NB4 (cell line): ENCODE measurements around the gene USP54.

ENCODE experiments used
- MYC ChIP-seq: IDR thresholded peaks from 2 replicates; pipeline ENCODE4 v1.6.1; 2011; ENCODE audit warnings: low read depth, low read length
- POLR2A ChIP-seq: IDR thresholded peaks from 2 replicates; pipeline ENCODE4 v1.6.1; 2011; ENCODE audit warnings: mild to moderate bottlenecking; ENCODE audit not compliant: insufficient read length; ENCODE audit errors: extremely low read depth
- TF ChIP-seq, protein P1 (sequence below): IDR thresholded peaks from one replicate; pipeline ENCODE4 v1.5.1; 2012; ENCODE audit warnings: low read depth, low read length
- TF ChIP-seq, protein P2 (sequence below): IDR thresholded peaks from 2 replicates; pipeline ENCODE4 v1.6.1; 2011; ENCODE audit warnings: low read depth, low read length

DNA sequence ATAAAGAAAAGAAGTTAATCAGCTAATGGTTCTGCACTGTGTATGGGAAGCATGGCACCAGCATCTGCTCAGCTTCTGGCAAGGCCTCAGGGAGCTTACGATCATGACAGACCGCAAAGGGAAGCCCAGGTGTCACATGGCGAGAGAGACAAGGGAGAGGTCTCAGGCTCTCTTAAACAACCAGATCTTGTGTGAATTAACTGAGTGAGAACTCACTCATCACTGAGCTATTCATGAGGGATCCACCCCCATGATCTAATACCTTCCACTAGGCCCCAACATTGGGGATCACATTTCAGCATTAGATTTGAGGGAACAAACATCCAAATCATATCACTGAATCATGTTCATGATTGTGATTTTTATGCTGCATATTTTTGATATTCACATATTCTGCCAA, 5.8 kb downstream of the USP54 start:
- TF ChIP-seq, protein P1, sequence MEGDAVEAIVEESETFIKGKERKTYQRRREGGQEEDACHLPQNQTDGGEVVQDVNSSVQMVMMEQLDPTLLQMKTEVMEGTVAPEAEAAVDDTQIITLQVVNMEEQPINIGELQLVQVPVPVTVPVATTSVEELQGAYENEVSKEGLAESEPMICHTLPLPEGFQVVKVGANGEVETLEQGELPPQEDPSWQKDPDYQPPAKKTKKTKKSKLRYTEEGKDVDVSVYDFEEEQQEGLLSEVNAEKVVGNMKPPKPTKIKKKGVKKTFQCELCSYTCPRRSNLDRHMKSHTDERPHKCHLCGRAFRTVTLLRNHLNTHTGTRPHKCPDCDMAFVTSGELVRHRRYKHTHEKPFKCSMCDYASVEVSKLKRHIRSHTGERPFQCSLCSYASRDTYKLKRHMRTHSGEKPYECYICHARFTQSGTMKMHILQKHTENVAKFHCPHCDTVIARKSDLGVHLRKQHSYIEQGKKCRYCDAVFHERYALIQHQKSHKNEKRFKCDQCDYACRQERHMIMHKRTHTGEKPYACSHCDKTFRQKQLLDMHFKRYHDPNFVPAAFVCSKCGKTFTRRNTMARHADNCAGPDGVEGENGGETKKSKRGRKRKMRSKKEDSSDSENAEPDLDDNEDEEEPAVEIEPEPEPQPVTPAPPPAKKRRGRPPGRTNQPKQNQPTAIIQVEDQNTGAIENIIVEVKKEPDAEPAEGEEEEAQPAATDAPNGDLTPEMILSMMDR = no peak
- TF ChIP-seq POLR2A (no peak), MYC (no peak)
- TF ChIP-seq, protein P2, sequence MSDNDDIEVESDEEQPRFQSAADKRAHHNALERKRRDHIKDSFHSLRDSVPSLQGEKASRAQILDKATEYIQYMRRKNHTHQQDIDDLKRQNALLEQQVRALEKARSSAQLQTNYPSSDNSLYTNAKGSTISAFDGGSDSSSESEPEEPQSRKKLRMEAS = no peak
